G401.6 (cell line): Measurements from ENCODE around the gene RASIP1.
"Not testable (repeated sequence)": the region's sequence is repeated elsewhere in the genome, so short reads cannot be mapped to it uniquely, and the experiment has no call there.

ENCODE experiments used
- FAIRE-seq: peaks from 2 replicates; lab custom pipeline; 2012; peaks lifted over from hg19 to GRCh38; lab: Jason Lieb, UNC

Gene RASIP1

GRCh38 chr19:48708471-48708870 is 31.9 kb downstream of the RASIP1 start:
- no peak for FAIRE-seq

- FAIRE-seq = no peak
Observed at GRCh38 chr19:48705431-48705830, 35.0 kb downstream of the RASIP1 start.

GRCh38 chr19:48703316-48703715 is 37.1 kb downstream of the RASIP1 start:
- no peak for FAIRE-seq

GRCh38 chr19:48702701-48703100 is 37.7 kb downstream of the RASIP1 start:
- no peak for FAIRE-seq

- no peak for FAIRE-seq
Observed at GRCh38 chr19:48698046-48698445, 42.4 kb downstream of the RASIP1 start.

GRCh38 chr19:48696353-48697010 is 43.9 kb downstream of the RASIP1 start:
- no peak for FAIRE-seq

- no peak for FAIRE-seq
Observed at GRCh38 chr19:48695743-48696352, 44.6 kb downstream of the RASIP1 start, which contains the start of gene FUT2. FUT2 (plus strand) TSS chr19:48695971; CDS start chr19:48702957, 6,986 bp downstream.

- not testable (repeated sequence) for FAIRE-seq
Observed at GRCh38 chr19:48693629-48694028, 46.8 kb downstream of the RASIP1 start.

- FAIRE-seq = no peak
Observed at GRCh38 chr19:48689449-48689848, 51.0 kb downstream of the RASIP1 start.

GRCh38 chr19:48687776-48688175 is 52.6 kb downstream of the RASIP1 start:
- FAIRE-seq = no peak

GRCh38 chr19:48686637-48687036 is 53.8 kb downstream of the RASIP1 start:
- not testable (repeated sequence) for FAIRE-seq

GRCh38 chr19:48686088-48686487 is 54.3 kb downstream of the RASIP1 start:
- no peak for FAIRE-seq

GRCh38 chr19:48685583-48685982 is 54.8 kb downstream of the RASIP1 start:
- FAIRE-seq = no peak

GRCh38 chr19:48683349-48683748 is 57.1 kb downstream of the RASIP1 start:
- no peak for FAIRE-seq

- no peak for FAIRE-seq
Observed at GRCh38 chr19:48681127-48681470, 59.3 kb downstream of the RASIP1 start.

GRCh38 chr19:48680436-48681126 is 59.8 kb downstream of the RASIP1 start:
- no peak for FAIRE-seq

- FAIRE-seq = not testable (repeated sequence)
Observed at GRCh38 chr19:48680006-48680405, 60.4 kb downstream of the RASIP1 start.

GRCh38 chr19:48678201-48678600 is 62.2 kb downstream of the RASIP1 start:
- no peak for FAIRE-seq

- no peak for FAIRE-seq
Observed at GRCh38 chr19:48676887-48677286, 63.5 kb downstream of the RASIP1 start.

GRCh38 chr19:48676487-48676886 is 63.9 kb downstream of the RASIP1 start:
- no peak for FAIRE-seq

- peak; percentile 92 for FAIRE-seq
Observed at GRCh38 chr19:48674921-48675824, 65.2 kb downstream of the RASIP1 start.

GRCh38 chr19:48674216-48674809 is 66.1 kb downstream of the RASIP1 start:
- FAIRE-seq = no peak
